H1 (cell line): ENCODE data around the gene MAFG. TPM values are rescaled to one million over a fixed set of nuclear protein-coding genes. Genes with fewer than 3 reads are reported as not detected.
A peak's percentile ranks its signal among the peaks of the same experiment; 100 is the strongest.

Source experiments
- CTCF ChIA-PET: fragments of 300-600 bp; sonication (Branson Sonifier 250); formaldehyde crosslinking; loops from one replicate; lab custom pipeline; 2021; ENCODE audit not compliant: partially characterized antibody; lab: Charles Lee
- POLR2A ChIA-PET: fragments of 300-600 bp; sonication (Branson Sonifier 250); formaldehyde crosslinking; loops from one replicate; lab custom pipeline; 2021; ENCODE audit warnings: inconsistent platforms; ENCODE audit not compliant: partially characterized antibody; lab: Charles Lee
- DNase-seq, 2 experiments: peaks; one replicate each; pipeline versions ENCODE4 v3.0.0 to v3.0.0-alpha.2; 2010 to 2022; ENCODE audit warnings: low spot score in 2 of 2, low read depth in 1 of 2, mixed read lengths in 1 of 2
- FAIRE-seq: peaks from 2 replicates; lab custom pipeline; 2011; peaks lifted over from hg19 to GRCh38; lab: Jason Lieb, UNC
- H2AFZ ChIP-seq: 2 replicates; pipeline ENCODE4 v1.8.1; 2012; ENCODE audit warnings: low read length, inconsistent platforms
- H2AK5ac ChIP-seq: 2 replicates; pipeline ENCODE4 v1.6.1; 2013; ENCODE audit warnings: low read depth, low read length
- H2BK120ac ChIP-seq: replicated peaks from 2 replicates; pipeline ENCODE3; 2013; ENCODE audit warnings: low read depth, low read length, inconsistent platforms
- H2BK12ac ChIP-seq: 2 replicates; pipeline ENCODE4 v1.6.1; 2013; ENCODE audit warnings: low read depth, low read length
- H2BK15ac ChIP-seq: 2 replicates; pipeline ENCODE4 v1.6.1; 2013; ENCODE audit warnings: low read length
- H2BK20ac ChIP-seq: 2 replicates; pipeline ENCODE4 v1.6.1; 2013; ENCODE audit warnings: low read length
- H2BK5ac ChIP-seq: 2 replicates; pipeline ENCODE4 v1.6.1; 2013; ENCODE audit warnings: low read depth, low read length
- H3K14ac ChIP-seq: 2 replicates; pipeline ENCODE4 v1.6.1; 2013; ENCODE audit warnings: inconsistent platforms; ENCODE audit not compliant: insufficient read length
- H3K18ac ChIP-seq: 2 replicates; pipeline ENCODE4 v1.6.1; 2013; ENCODE audit warnings: low read length; ENCODE audit errors: extremely low read depth
- H3K23ac ChIP-seq: 2 replicates; pipeline ENCODE4 v1.6.1; 2013; ENCODE audit warnings: inconsistent platforms; ENCODE audit not compliant: insufficient read length
- H3K23me2 ChIP-seq: 2 replicates; pipeline ENCODE4 v1.6.1; 2013; ENCODE audit warnings: low read depth, low read length
- H3K27ac ChIP-seq: 2 replicates; pipeline ENCODE4 v1.6.1; 2011; ENCODE audit warnings: low read depth, low read length, inconsistent platforms
- H3K27me3 ChIP-seq, 4 experiments: replicated peaks in 1 of 4; 1 replicate in 1 of 4; 2 replicates in 3 of 4; pipeline versions ENCODE4 v1.6.1 to v1.8.1; 2011 to 2013; ENCODE audit warnings: low read length in 3 of 4, mild to moderate bottlenecking in 3 of 4, inconsistent platforms in 2 of 4, mixed read lengths in 2 of 4, moderate library complexity in 1 of 4; ENCODE audit not compliant: control insufficient read depth in 3 of 4, insufficient read depth in 3 of 4; ENCODE audit errors: extremely low read depth in 1 of 4
- H3K36me3 ChIP-seq, 4 experiments: 2 replicates each; pipeline versions ENCODE4 v1.6.1 to v1.8.1; 2011 to 2013; ENCODE audit warnings: mild to moderate bottlenecking in 4 of 4, low read length in 3 of 4, moderate library complexity in 2 of 4, control low read depth in 1 of 4, inconsistent platforms in 1 of 4; ENCODE audit not compliant: insufficient read depth in 4 of 4, control insufficient read depth in 2 of 4
- H3K4ac ChIP-seq: replicated peaks from 2 replicates; pipeline ENCODE3; 2013; ENCODE audit warnings: low read length, low read depth, mixed read lengths, inconsistent platforms; ENCODE audit not compliant: insufficient read length
- H3K4me1 ChIP-seq, 4 experiments: replicated peaks in 1 of 4; 1 replicate in 1 of 4; 2 replicates in 3 of 4; pipeline versions ENCODE4 v1.6.1 to v1.8.1; 2011 to 2013; ENCODE audit warnings: low read length in 3 of 4, inconsistent platforms in 2 of 4, mixed read lengths in 1 of 4; ENCODE audit not compliant: insufficient read depth in 4 of 4, control insufficient read depth in 3 of 4
- H3K4me2 ChIP-seq, 2 experiments: 2 replicates each; pipeline versions ENCODE4 v1.6.1 to v1.8.1; 2011 to 2013; ENCODE audit warnings: low read depth in 2 of 2, low read length in 2 of 2, control low read depth in 1 of 2, inconsistent platforms in 1 of 2, mild to moderate bottlenecking in 1 of 2; ENCODE audit not compliant: insufficient read depth in 1 of 2
- H3K4me3 ChIP-seq, 4 experiments: fragments of 200-600, 300-600 bp in 1 of 4; sonication (generic), shearing (Covaris generic), sonication (Bioruptor Twin) in 1 of 4; 2 replicates each; pipeline versions ENCODE4 v1.5.1 to v1.8.1; 2011 to 2016; ENCODE audit warnings: low read length in 4 of 4, low read depth in 3 of 4, control low read depth in 2 of 4, inconsistent platforms in 2 of 4, mild to moderate bottlenecking in 2 of 4, mixed read lengths in 1 of 4, moderate library complexity in 1 of 4; ENCODE audit not compliant: insufficient read depth in 2 of 4; ENCODE audit errors: extremely low read depth in 1 of 4
- H3K56ac ChIP-seq: replicated peaks from 2 replicates; pipeline ENCODE3; 2013; ENCODE audit warnings: low read depth, mild to moderate bottlenecking, mixed read lengths, low read length, inconsistent platforms; ENCODE audit not compliant: insufficient read length
- H3K79me1 ChIP-seq: 2 replicates; pipeline ENCODE4 v1.6.1; 2013; ENCODE audit warnings: low read depth, low read length, control low read depth
- H3K79me2 ChIP-seq, 2 experiments: 2 replicates each; pipeline versions ENCODE4 v1.6.1 to v1.8.1; 2012 to 2013; ENCODE audit warnings: low read length in 2 of 2, mild to moderate bottlenecking in 2 of 2, inconsistent platforms in 1 of 2; ENCODE audit not compliant: insufficient read depth in 2 of 2, control insufficient read depth in 1 of 2
- H3K9ac ChIP-seq, 4 experiments: replicated peaks in 1 of 4; 1 replicate in 1 of 4; 2 replicates in 3 of 4; pipeline versions ENCODE4 v1.6.1 to v1.8.1; 2011 to 2013; ENCODE audit warnings: low read depth in 3 of 4, low read length in 3 of 4, control low read depth in 2 of 4, mild to moderate bottlenecking in 2 of 4, moderate library complexity in 2 of 4, inconsistent platforms in 1 of 4; ENCODE audit errors: extremely low read depth in 1 of 4
- H3K9me3 ChIP-seq, 2 experiments: 2 replicates each; pipeline versions ENCODE4 v1.6.1 to v1.8.1; 2012 to 2013; ENCODE audit warnings: mild to moderate bottlenecking in 2 of 2, moderate library complexity in 2 of 2, control low read depth in 1 of 2, inconsistent platforms in 1 of 2, low read depth in 1 of 2, low read length in 1 of 2, mixed read lengths in 1 of 2; ENCODE audit not compliant: insufficient read depth in 2 of 2
- H4K20me1 ChIP-seq, 2 experiments: replicated peaks in 1 of 2; 2 replicates each; pipeline versions ENCODE3 to v1.8.1; 2011 to 2013; ENCODE audit warnings: inconsistent platforms in 2 of 2, low read length in 2 of 2, mild to moderate bottlenecking in 1 of 2; ENCODE audit not compliant: insufficient read depth in 2 of 2, control insufficient read depth in 1 of 2
- H4K5ac ChIP-seq: 2 replicates; pipeline ENCODE4 v1.6.1; 2013; ENCODE audit warnings: low read length, low read depth, mixed read lengths, inconsistent platforms; ENCODE audit not compliant: insufficient read length
- H4K8ac ChIP-seq: 2 replicates; pipeline ENCODE4 v1.8.0; 2013; ENCODE audit warnings: mild to moderate bottlenecking, moderate library complexity, low read length, inconsistent platforms; ENCODE audit not compliant: insufficient read depth; ENCODE audit errors: extremely low read depth
- H4K91ac ChIP-seq: replicated peaks from 2 replicates; pipeline ENCODE3; 2013; ENCODE audit warnings: low read length, mixed read lengths, inconsistent platforms; ENCODE audit not compliant: insufficient read length
- CHD2 ChIP-seq: IDR thresholded peaks from 2 replicates; pipeline ENCODE4 v1.6.1; 2012; ENCODE audit warnings: low read length, improper control_type of control experiment
- JUN ChIP-seq: IDR thresholded peaks from 2 replicates; pipeline ENCODE4 v1.6.1; 2011; ENCODE audit warnings: low read depth, mild to moderate bottlenecking, improper control_type of control experiment, low read length
- JUND ChIP-seq: IDR thresholded peaks from 2 replicates; pipeline ENCODE4 v1.6.1; 2011; ENCODE audit warnings: mild to moderate bottlenecking, improper control_type of control experiment, low read length
- NANOG ChIP-seq: IDR thresholded peaks from 2 replicates; pipeline ENCODE4 v1.6.1; 2011; ENCODE audit warnings: low read length, low read depth, mild to moderate bottlenecking, inconsistent platforms; ENCODE audit not compliant: insufficient read depth, poor library complexity, severe bottlenecking
- RXRA ChIP-seq: IDR thresholded peaks from 2 replicates; pipeline ENCODE4 v1.6.1; 2011; ENCODE audit warnings: low read depth, mild to moderate bottlenecking, low read length, moderate library complexity; ENCODE audit not compliant: insufficient read depth
- SIN3A ChIP-seq, 2 experiments: IDR thresholded peaks in 1 of 2; conservative IDR thresholded peaks in 1 of 2; 2 replicates each; pipeline ENCODE4 v1.6.1; 2011 to 2012; ENCODE audit warnings: low read length in 2 of 2, improper control_type of control experiment in 1 of 2, low read depth in 1 of 2, mild to moderate bottlenecking in 1 of 2
- YY1 ChIP-seq: IDR thresholded peaks from 2 replicates; pipeline ENCODE4 v1.6.1; 2011; ENCODE audit warnings: low read depth, mild to moderate bottlenecking, low read length
- WGBS, 2 experiments: shearing (Covaris generic) in 1 of 2; methylation state at CpG; one replicate each; pipeline versions ENCODE4 v1.1.6 to v1.1.7; 2013 to 2015; ENCODE audit warnings: low lambda C conversion rate in 2 of 2, mixed read lengths in 2 of 2, inconsistent platforms in 1 of 2, low coverage in 1 of 2, missing lambda C conversion rate in 1 of 2; ENCODE audit not compliant: insufficient replicate concordance in 2 of 2, insufficient coverage in 1 of 2, insufficient read length in 1 of 2; ENCODE audit errors: extremely low coverage in 1 of 2, missing lambda C conversion rate in 1 of 2; 5-methylcytosine and 5-hydroxymethylcytosine counted together
- polyA plus RNA-seq, 7 experiments: library from polyadenylated mRNA; depleted of rRNA in 3 of 7; stranded (reverse) in 5 of 7; unstranded in 2 of 7; fragments of >200 nt in 5 of 7; fragments of 200-250 nt in 2 of 7; gene quantifications; 1 replicate in 5 of 7; 2 replicates in 1 of 7; 4 replicates in 1 of 7; pipeline versions ENCODE4 v1.2.1 to v1.2.3, GENCODE V29; 2011 to 2013; ENCODE audit warnings: missing spikeins in 2 of 7, mixed read lengths in 2 of 7
- total RNA-seq: library from RNA; stranded (reverse); fragmentation: NEBNext Ultra II Directional; extraction: Animal tissue kit (Norgen Biotek cat#: 25700); gene quantifications from 2 replicates; pipeline ENCODE4 v1.2.1, GENCODE V29; 2021

MAFG gene
- total and polyA plus RNA-seq, 2 of the 8 experiments (the other 6 are each of a cell fraction or from before 2014, with no cell fraction given): 25.5 to 26.9 TPM

GRCh38 chr17:81939881-81940385, 12.4 kb upstream of the MAFG start:
- H3K23me2 ChIP-seq: no peaks in the 10 kb centered on the region; the same call in 1 of the 2 replicates
- ChIA-PET CTCF (interaction anchor here (1.0 to 4.6 kb wide), 7 partner anchors 10 to 83 kb away, joined by 3 to 16 read pairs (median 4); partner anchors contain the start of genes CENPX, LRRC45, MAFG and NOTUM), POLR2A (interaction anchor here (14.6 kb wide), 1 partner anchor 15 kb away, joined by 150 read pairs; the partner anchor contains the start of gene MAFG)
- H4K8ac ChIP-seq: peak overlapping the region; percentile 60; the same call in 1 of the 2 replicates
- H3K4me2 ChIP-seq: no peak overlapping the region
- peaks cover 0 to 7% (median 3%) of the 10 kb centered on the region in 4 experiments; a peak in 4 of 8 replicates for H3K36me3 ChIP-seq
- H3K18ac ChIP-seq: no peak overlapping the region
- H2BK5ac ChIP-seq: no peak overlapping the region
- no peak overlapping the region for H3K14ac ChIP-seq
- H2BK12ac ChIP-seq: 0 out of 2 replicates have a peak overlapping the region, but pooled peaks have one; percentile 17
- peaks cover 0 to 14% (median 8%) of the 10 kb centered on the region in 4 experiments; a peak in 5 of 7 replicates for H3K4me1 ChIP-seq
- peak overlapping the region; percentile 65; the same call in 1 of the 2 replicates for H2AK5ac ChIP-seq
- H3K9ac ChIP-seq: no peak overlapping the region
- H3K79me2 ChIP-seq: no peaks in the 10 kb centered on the region; a peak in 1 of 4 replicates
- WGBS, 2 experiments: 93% methylated on average over 19 of the region's 21 CpGs; no CpG with 5 or more reads in 1 of the 2 experiments
- no peak overlapping the region for H2AFZ ChIP-seq
- no peak overlapping the region for H2BK120ac ChIP-seq
- H3K56ac ChIP-seq: no peak overlapping the region
- 0 out of 2 replicates have a peak overlapping the region, but pooled peaks have one; percentile 29 for H2BK15ac ChIP-seq
- H2BK20ac ChIP-seq: no peak overlapping the region
- no peak overlapping the region for H4K5ac ChIP-seq
- FAIRE-seq (no peak), DNase-seq (no peak)
- H3K79me1 ChIP-seq: no peaks in the 10 kb centered on the region
- no peaks in the 10 kb centered on the region for H3K9me3 ChIP-seq
- H3K4ac ChIP-seq: no peak overlapping the region
- peaks cover 0 to 3% of the 10 kb centered on the region in 2 experiments for H4K20me1 ChIP-seq
- no peak overlapping the region for H3K23ac ChIP-seq
- no peak overlapping the region for H3K4me3 ChIP-seq
- H4K91ac ChIP-seq: peak overlapping the region; percentile 17
- H3K27me3 ChIP-seq: peaks cover 0 to 5% (median 0%) of the 10 kb centered on the region in 4 experiments; a peak in 3 of 7 replicates
- no peak overlapping the region for H3K27ac ChIP-seq
- TF ChIP-seq SIN3A (conservative IDR thresholded peaks at IDR 0.05 in 1 of 2, IDR thresholded peaks at IDR 0.05 in 1 of 2; ENCODE audit: low read depth in 1 of 2, low read length in 2 of 2) (no peak), NANOG (no peak), CHD2 (no peak), YY1 (no peak), JUND (no peak), JUN (no peak), RXRA (no peak)
